ENCODE data around the gene TRAPPC3. TPM values are rescaled to one million over a fixed set of nuclear protein-coding genes. Genes with fewer than 3 reads are reported as not detected.
A peak's percentile ranks its signal among the peaks of the same experiment; 100 is the strongest.
"Not testable (repeated sequence)": the region's sequence is repeated elsewhere in the genome, so short reads cannot be mapped to it uniquely, and the experiment has no call there.

The TRAPPC3 gene
- total RNA-seq (2014; rRNA removed; shearing (Covaris generic)) (50.3 and 71.0 TPM in 2 replicates), total RNA-seq (2022) (55.4 and 60.4 TPM in 2 replicates), Bru-seq, nascent RNA (percentile 64 among the genes with signal in this experiment), BruChase-seq, experiment 1, labeled RNA remaining after a 6-hour chase (percentile 75 among the genes with signal in this experiment), BruChase-seq, experiment 2, labeled RNA remaining after a 2-hour chase (percentile 76 among the genes with signal in this experiment)
- long read RNA-seq, transcript TRAPPC3-204 (5 exons, 1,265 nt), result major isoform, 13 of 16 reads
- long read RNA-seq, partial matches to known transcripts, result 0 of 16 reads
- long read RNA-seq, other reads (novel, unspliced or antisense), result 2 of 16 reads

GRCh38 chr1:36149237-36149972 lies at the start of gene TRAPPC3:
Gene TRAPPC3, minus strand, starts transcription at chr1:36149486. Its CDS starts 108 bp downstream, at chr1:36149378.
- Histone ChIP-seq H3K9me2 (ENCODE audit: insufficient read depth, low read length) (no peaks in the 10 kb centered on the region), H3K4me2 (ENCODE audit: low read length) (peak within 1 kb of the TSS; percentile 93), H3K79me2 (ENCODE audit: insufficient read depth, low read depth, low read length) (peaks cover 24% of the 10 kb centered on the region; the same call in 1 of the 2 replicates), H2AFZ (ENCODE audit: low read length) (peak within 1 kb of the TSS; percentile 72), H4K20me1 (ENCODE audit: insufficient read depth, low read length) (no peaks in the 10 kb centered on the region), H3K4me3 (ENCODE audit: low read depth, low read length, poor library complexity, severe bottlenecking) (peak within 1 kb of the TSS; percentile 97), H3K9me3 (ENCODE audit: low read length) (peaks cover 15% of the 10 kb centered on the region; the same call in 1 of the 2 replicates), H3K4me1 (ENCODE audit: insufficient read depth, low read length, poor library complexity, severe bottlenecking) (peaks cover 54% of the 10 kb centered on the region), H3K27ac (ENCODE audit: low read depth, low read length, poor library complexity, severe bottlenecking) (peak within 1 kb of the TSS; percentile 49), H3K36me3 (ENCODE audit: insufficient read depth, low read length) (peaks cover 20% of the 10 kb centered on the region)
- BruUV-seq (replicated peaks), result no TSS peak
- TF ChIP-seq CTCF (conservative IDR thresholded peaks at IDR 0.05; ENCODE audit: low read length) (peak; percentile 98), EZH2phosphoT487 (IDR thresholded peaks at IDR 0.05; ENCODE audit: borderline replicate concordance, low read depth, low read length) (no peak)
- ChIA-PET POLR2A (interaction anchor here (1.0 to 1.9 kb wide), 7 partner anchors 12 to 136 kb away, joined by 3 to 13 read pairs (median 5); partner anchors contain the start of gene THRAP3), CTCF (ENCODE audit: unreplicated experiment) (interaction anchor here (0.8 to 1.9 kb wide), 5 partner anchors 12 to 151 kb away, joined by 3 to 16 read pairs (median 5); no protein-coding TSS in a partner anchor)
- DNase-seq (ENCODE audit: low spot score), result peak; percentile 100
- intact Hi-C loops (cut with micrococcal nuclease; ENCODE audit: unreplicated experiment), result loop anchor here (1.0 to 5.0 kb wide), 7 partner anchors 39 to 271 kb away; partner anchors contain the start of genes SH3D21 and THRAP3

GRCh38 chr1:36198641-36199040 lies 49.4 kb upstream of the TRAPPC3 start:
- CTCF ChIA-PET (ENCODE audit: unreplicated experiment), result no interaction called here
- Histone ChIP-seq H4K20me1 (ENCODE audit: insufficient read depth, low read length) (no peaks in the 10 kb centered on the region), H3K36me3 (ENCODE audit: insufficient read depth, low read length) (no peaks in the 10 kb centered on the region), H3K4me1 (ENCODE audit: insufficient read depth, low read length, poor library complexity, severe bottlenecking) (peaks cover 12% of the 10 kb centered on the region), H3K9me2 (ENCODE audit: insufficient read depth, low read length) (no peaks in the 10 kb centered on the region), H3K9me3 (ENCODE audit: low read length) (no peaks in the 10 kb centered on the region), H3K4me3 (ENCODE audit: low read depth, low read length, poor library complexity, severe bottlenecking) (no peak overlapping the region), H3K4me2 (ENCODE audit: low read length) (no peak overlapping the region), H3K79me2 (ENCODE audit: insufficient read depth, low read depth, low read length) (no peaks in the 10 kb centered on the region), H3K27ac (ENCODE audit: low read depth, low read length, poor library complexity, severe bottlenecking) (no peak overlapping the region), H2AFZ (ENCODE audit: low read length) (no peak overlapping the region)
- BruUV-seq (replicated peaks), result no TSS peak
- POLR2A ChIA-PET, result interaction anchor here (0.5 to 0.7 kb wide), 2 partner anchors 8 to 26 kb away, joined by 3 to 4 read pairs; no protein-coding TSS in a partner anchor
- TF ChIP-seq CTCF (conservative IDR thresholded peaks at IDR 0.05; ENCODE audit: low read length) (no peak), EZH2phosphoT487 (IDR thresholded peaks at IDR 0.05; ENCODE audit: borderline replicate concordance, low read depth, low read length) (no peak)
- intact Hi-C loops (cut with micrococcal nuclease; ENCODE audit: unreplicated experiment), result no loop called here
- no peak for DNase-seq (ENCODE audit: low spot score)

- DNase-seq (ENCODE audit: low spot score); BruUV-seq (replicated peaks); H3K36me3 ChIP-seq (ENCODE audit: insufficient read depth, low read length); intact Hi-C loops (cut with micrococcal nuclease; ENCODE audit: unreplicated experiment); H4K20me1 ChIP-seq (ENCODE audit: insufficient read depth, low read length); POLR2A ChIA-PET; H2AFZ ChIP-seq (ENCODE audit: low read length); H3K4me2 ChIP-seq (ENCODE audit: low read length); H3K79me2 ChIP-seq (ENCODE audit: insufficient read depth, low read depth, low read length); CTCF ChIA-PET (ENCODE audit: unreplicated experiment); H3K9me2 ChIP-seq (ENCODE audit: insufficient read depth, low read length); H3K4me3 ChIP-seq (ENCODE audit: low read depth, low read length, poor library complexity, severe bottlenecking); H3K9me3 ChIP-seq (ENCODE audit: low read length); H3K27ac ChIP-seq (ENCODE audit: low read depth, low read length, poor library complexity, severe bottlenecking): not testable (repeated sequence)
- H3K4me1 ChIP-seq (ENCODE audit: insufficient read depth, low read length, poor library complexity, severe bottlenecking), result peaks cover 12% of the 10 kb centered on the region
Measured at GRCh38 chr1:36196805-36197204, 47.5 kb upstream of the TRAPPC3 start.
